Upper lobe of left lung (tissue), 6 donors: ENCODE data around the gene ZNF563. TPM values are rescaled to one million over a fixed set of nuclear protein-coding genes. Genes with fewer than 3 reads are reported as not detected.

ENCODE experiments used
- ATAC-seq, 2 donors: fragments of 200-7000 bp; cut with Tn5 transposase; one replicate each; pipeline ENCODE4 v1.9.1; 2022; ENCODE audit warnings: mild to moderate bottlenecking in 2 of 2, moderate library complexity in 2 of 2; ENCODE audit not compliant: low FRiP score in 2 of 2
- DNase-seq, 2 donors: peaks; one replicate each; pipeline ENCODE4 v3.0.0-alpha.2; 2019 to 2020
- H3K27ac ChIP-seq, 4 donors: fragments of 200-600 bp; sonication (generic); one replicate each; pipeline ENCODE4 v1.5.1; 2016 to 2019
- H3K27me3 ChIP-seq, 4 donors: fragments of 200-600 bp; sonication (generic); one replicate each; pipeline ENCODE4 v1.5.1; 2017 to 2019
- H3K36me3 ChIP-seq, 4 donors: fragments of 200-600 bp; sonication (generic); one replicate each; pipeline ENCODE4 v1.5.1; 2016 to 2019
- H3K4me1 ChIP-seq, 4 donors: fragments of 200-600 bp; sonication (generic); one replicate each; pipeline ENCODE4 v1.5.1; 2018 to 2019
- H3K4me3 ChIP-seq, 4 donors: fragments of 200-600 bp; sonication (generic); one replicate each; pipeline ENCODE4 v1.5.1; 2017 to 2019; ENCODE audit warnings: mild to moderate bottlenecking in 2 of 4, moderate library complexity in 1 of 4
- H3K9me3 ChIP-seq, 4 donors: fragments of 200-600 bp; sonication (generic); one replicate each; pipeline ENCODE4 v1.5.1; 2018 to 2019
- EP300 ChIP-seq, 4 donors: sonication (generic); formaldehyde crosslinking; IDR thresholded peaks; one replicate each; pipeline ENCODE4 v1.5.1; 2017; ENCODE audit warnings: antibody characterized with exemption in 4 of 4, control low read depth in 2 of 4
- POLR2A ChIP-seq, 4 donors: fragments of 450-650 bp; IDR thresholded peaks; one replicate each; pipeline ENCODE4 v1.5.1; 2016 to 2017; ENCODE audit warnings: antibody characterized with exemption in 4 of 4, mild to moderate bottlenecking in 2 of 4
- POLR2AphosphoS5 ChIP-seq, 2 donors: sonication (generic); formaldehyde crosslinking; IDR thresholded peaks; one replicate each; pipeline ENCODE4 v1.5.1; 2017; ENCODE audit warnings: antibody characterized with exemption in 2 of 2
- WGBS, 2 donors: methylation state at CpG; one replicate each; pipeline ENCODE4 v1.1.5; 2017 to 2018; 5-methylcytosine and 5-hydroxymethylcytosine counted together
- total RNA-seq, 6 donors: library from RNA; depleted of rRNA in 4 of 6; stranded (reverse); fragments of >200 nt in 4 of 6; gene quantifications; one replicate each; pipeline versions ENCODE4 v1.1.0 to v1.2.1, GENCODE V29; 2016 to 2021
- TF ChIP-seq, protein P1 (sequence below), 6 experiments: fragments of 450-650 bp in 4 of 6; fragments of 200-600 bp in 2 of 6; sonication (generic) in 2 of 6; IDR thresholded peaks; one replicate each; pipeline ENCODE4 v1.5.1; 2016 to 2019; ENCODE audit warnings: antibody characterized with exemption in 6 of 6
- donor health status: DM: no; HTN: no; CAD: no; lungs with moderate emphysema.
- donor health status: DM: no; HTN: yes; CAD: no; lungs with severe emphysema.

The ZNF563 gene
- total RNA-seq, result 10 to 100 TPM in 1 of 6 donors, 1 to 10 TPM in 5; 2.0 to 21.0 (median 4.3) TPM

DNA sequence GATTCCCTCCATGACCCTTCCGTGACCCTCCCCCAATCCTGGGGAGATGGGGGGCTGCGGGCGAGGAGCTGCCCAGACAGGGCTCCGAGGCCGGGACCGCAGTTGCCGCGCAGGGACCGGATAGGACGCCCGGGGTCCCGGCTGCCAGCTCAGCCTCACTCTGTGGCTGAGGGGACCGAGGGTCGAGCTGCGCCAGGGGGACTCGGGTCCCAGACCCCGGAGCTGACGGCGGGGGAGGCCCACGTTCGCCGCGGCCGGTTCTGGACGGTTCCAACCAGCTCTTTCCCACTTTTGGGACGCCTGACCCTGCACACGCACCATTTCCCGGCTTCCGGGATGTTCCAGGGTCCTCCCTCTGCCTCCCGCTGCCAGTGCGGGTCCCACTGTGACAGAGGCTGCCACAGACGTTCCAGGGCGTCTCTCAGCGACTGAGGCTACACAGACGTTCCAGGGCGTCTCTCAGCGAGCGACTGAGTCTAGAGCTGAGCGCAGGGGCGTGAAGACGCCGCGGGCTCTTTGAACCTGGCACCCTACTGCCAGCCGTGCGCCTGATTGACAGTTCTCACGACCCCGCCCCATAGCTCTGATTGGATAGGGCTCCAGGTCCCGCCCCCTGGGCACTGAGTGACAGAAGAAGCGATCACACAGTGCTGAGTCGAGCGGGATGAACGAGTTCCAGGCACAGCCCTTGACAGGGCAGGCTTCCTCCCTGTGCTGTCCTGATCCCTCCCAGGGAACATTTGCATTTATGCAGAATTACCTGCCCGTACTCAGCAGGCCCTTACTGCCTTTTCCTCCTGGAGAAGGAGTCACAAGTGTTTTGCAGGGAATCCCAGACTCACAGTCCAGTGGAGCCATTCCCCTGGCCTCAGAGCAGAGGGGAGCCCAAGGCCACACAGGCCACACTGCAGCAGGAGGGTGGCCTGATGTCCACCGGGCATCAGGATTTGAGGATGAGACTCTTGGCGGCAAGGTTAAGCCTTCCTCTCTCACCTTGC, at the start of gene ZNF563:
Gene ZNF563 (minus strand): TSS at position 472 of the 998 bp plus-strand sequence. CDS start 151 bp downstream, at position 321.
- DNase-seq (peak; percentile 94 to 99), ATAC-seq (peak; percentile 100)
- no peak for TF ChIP-seq EP300 (IDR thresholded peaks at IDR 0.05)
- TF ChIP-seq POLR2AphosphoS5 (IDR thresholded peaks at IDR 0.05), result peak; percentile 73 to 94
- TF ChIP-seq POLR2A (IDR thresholded peaks at IDR 0.05), result peak in 3 of 4 donors; percentile 80 to 95 (median 91)
- Histone ChIP-seq H3K4me1 (peaks cover 0 to 30% (median 13%) of the 10 kb centered on the region in 4 donors), H3K9me3 (no peaks in the 10 kb centered on the region), H3K4me3 (peak within 1 kb of the TSS; percentile 38 to 93 (median 72)), H3K36me3 (no peaks in the 10 kb centered on the region), H3K27ac (peak within 1 kb of the TSS; percentile 86 to 96 (median 90)), H3K27me3 (no peaks in the 10 kb centered on the region)
- 2 to 11% methylated on average over 6 to 32 of the region's 55 CpGs for WGBS, 2 donors

DNA sequence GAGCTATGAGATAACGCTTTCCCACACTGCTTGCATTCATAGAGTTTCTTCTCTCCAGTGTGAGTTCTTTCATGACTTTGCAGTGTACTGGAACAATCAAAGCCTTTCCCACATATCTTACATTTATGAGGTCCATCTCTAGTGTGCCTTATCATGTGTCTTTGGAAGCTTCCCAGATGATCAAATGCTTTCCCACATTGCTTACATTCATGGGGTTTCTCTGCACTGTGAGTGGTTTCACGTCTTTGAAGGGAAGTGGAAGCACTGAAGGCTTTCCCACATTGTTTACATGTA, 47.0 kb upstream of the ZNF563 start:
- Histone ChIP-seq H3K4me3 (no peak overlapping the region), H3K27me3 (no peaks in the 10 kb centered on the region), H3K36me3 (peaks cover 8 to 37% (median 28%) of the 10 kb centered on the region in 4 donors), H3K27ac (no peak overlapping the region), H3K9me3 (peaks cover 0 to 47% (median 41%) of the 10 kb centered on the region in 4 donors), H3K4me1 (no peaks in the 10 kb centered on the region)
- DNase-seq, result no peak
- ATAC-seq, result no peak
- TF ChIP-seq EP300 (IDR thresholded peaks at IDR 0.05) (no peak), POLR2AphosphoS5 (IDR thresholded peaks at IDR 0.05) (no peak)
- WGBS, 2 donors, result 90 to 92% methylated on average over 2 of the region's 2 CpGs

- Histone ChIP-seq H3K27me3 (no peaks in the 10 kb centered on the region), H3K9me3 (peaks cover 0 to 47% (median 41%) of the 10 kb centered on the region in 4 donors), H3K36me3 (peaks cover 8 to 37% (median 28%) of the 10 kb centered on the region in 4 donors), H3K27ac (no peak overlapping the region), H3K4me1 (no peaks in the 10 kb centered on the region), H3K4me3 (no peak overlapping the region)
- 75 to 81% methylated on average over 5 of the region's 5 CpGs for WGBS, 2 donors
- ATAC-seq, result no peak
- no peak for DNase-seq
- TF ChIP-seq POLR2AphosphoS5 (IDR thresholded peaks at IDR 0.05) (no peak), POLR2A (IDR thresholded peaks at IDR 0.05) (no peak), EP300 (IDR thresholded peaks at IDR 0.05) (no peak)
- TF ChIP-seq, protein P1, sequence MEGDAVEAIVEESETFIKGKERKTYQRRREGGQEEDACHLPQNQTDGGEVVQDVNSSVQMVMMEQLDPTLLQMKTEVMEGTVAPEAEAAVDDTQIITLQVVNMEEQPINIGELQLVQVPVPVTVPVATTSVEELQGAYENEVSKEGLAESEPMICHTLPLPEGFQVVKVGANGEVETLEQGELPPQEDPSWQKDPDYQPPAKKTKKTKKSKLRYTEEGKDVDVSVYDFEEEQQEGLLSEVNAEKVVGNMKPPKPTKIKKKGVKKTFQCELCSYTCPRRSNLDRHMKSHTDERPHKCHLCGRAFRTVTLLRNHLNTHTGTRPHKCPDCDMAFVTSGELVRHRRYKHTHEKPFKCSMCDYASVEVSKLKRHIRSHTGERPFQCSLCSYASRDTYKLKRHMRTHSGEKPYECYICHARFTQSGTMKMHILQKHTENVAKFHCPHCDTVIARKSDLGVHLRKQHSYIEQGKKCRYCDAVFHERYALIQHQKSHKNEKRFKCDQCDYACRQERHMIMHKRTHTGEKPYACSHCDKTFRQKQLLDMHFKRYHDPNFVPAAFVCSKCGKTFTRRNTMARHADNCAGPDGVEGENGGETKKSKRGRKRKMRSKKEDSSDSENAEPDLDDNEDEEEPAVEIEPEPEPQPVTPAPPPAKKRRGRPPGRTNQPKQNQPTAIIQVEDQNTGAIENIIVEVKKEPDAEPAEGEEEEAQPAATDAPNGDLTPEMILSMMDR (IDR thresholded peaks at IDR 0.05), result no peak
Observed at GRCh38 chr19:12379732-12380443, 46.5 kb upstream of the ZNF563 start.

DNA sequence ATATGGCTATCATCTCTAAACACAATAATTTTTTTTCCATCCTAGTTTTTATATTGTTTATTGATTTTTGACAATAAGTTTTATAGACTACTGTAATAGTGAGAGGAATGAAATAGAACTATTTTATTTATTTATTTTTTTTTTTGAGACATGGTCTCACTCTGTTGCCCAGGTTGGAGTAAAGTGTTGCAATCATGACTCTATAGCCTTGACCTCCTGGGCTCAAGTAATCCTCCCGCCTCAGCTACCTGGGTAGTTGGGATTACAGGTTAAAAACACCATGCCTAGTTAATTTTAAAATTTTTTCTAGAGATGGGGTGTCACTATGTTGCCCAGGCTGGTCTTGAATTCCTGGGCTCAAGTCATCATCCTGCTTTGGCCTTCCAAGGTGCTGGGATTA, 40.6 kb upstream of the ZNF563 start:
- ATAC-seq (no peak), DNase-seq (no peak)
- no peak for TF ChIP-seq POLR2A (IDR thresholded peaks at IDR 0.05)
- TF ChIP-seq, protein P1 (IDR thresholded peaks at IDR 0.05), result no peak
- no peak for TF ChIP-seq EP300 (IDR thresholded peaks at IDR 0.05)
- TF ChIP-seq POLR2AphosphoS5 (IDR thresholded peaks at IDR 0.05), result no peak
- Histone ChIP-seq H3K27me3 (no peaks in the 10 kb centered on the region), H3K4me3 (no peak overlapping the region), H3K36me3 (no peaks in the 10 kb centered on the region), H3K9me3 (peaks cover 0 to 17% (median 13%) of the 10 kb centered on the region in 4 donors), H3K27ac (no peak overlapping the region), H3K4me1 (no peaks in the 10 kb centered on the region)
- 88 to 100% methylated on average over 1 of the region's 1 CpG for WGBS, 2 donors

- peaks cover 8 to 13% (median 11%) of the 10 kb centered on the region in 4 donors for H3K4me1 ChIP-seq
- no peaks in the 10 kb centered on the region for H3K27me3 ChIP-seq
- peak in 3 of 4 donors; percentile 83 to 91 (median 83) for TF ChIP-seq POLR2A (IDR thresholded peaks at IDR 0.05)
- TF ChIP-seq, protein P1 (IDR thresholded peaks at IDR 0.05), result peak; percentile 38 to 87 (median 72)
- TF ChIP-seq POLR2AphosphoS5 (IDR thresholded peaks at IDR 0.05), result peak; percentile 50 to 95
- TF ChIP-seq EP300 (IDR thresholded peaks at IDR 0.05), result peak in 2 of 4 donors; percentile 58 to 62
- H3K27ac ChIP-seq, result peak within 1 kb of the TSS; percentile 83 to 91 (median 89)
- ATAC-seq (peak; percentile 99), DNase-seq (peak; percentile 92 to 96)
- no peaks in the 10 kb centered on the region for H3K36me3 ChIP-seq
- WGBS, 2 donors, result 0 to 3% methylated on average over 3 to 26 of the region's 51 CpGs
- H3K4me3 ChIP-seq, result peak within 1 kb of the TSS; percentile 51 to 72 (median 64)
- H3K9me3 ChIP-seq, result no peaks in the 10 kb centered on the region
Observed at GRCh38 chr19:12365236-12366162, 32.1 kb upstream of the ZNF563 start, which contains the start of gene ZNF442. Gene ZNF442 (minus strand): TSS chr19:12365683. CDS start chr19:12363631, 2,052 bp downstream.
